ENCODE results near the gene BACH2.

BACH2 gene

DNA sequence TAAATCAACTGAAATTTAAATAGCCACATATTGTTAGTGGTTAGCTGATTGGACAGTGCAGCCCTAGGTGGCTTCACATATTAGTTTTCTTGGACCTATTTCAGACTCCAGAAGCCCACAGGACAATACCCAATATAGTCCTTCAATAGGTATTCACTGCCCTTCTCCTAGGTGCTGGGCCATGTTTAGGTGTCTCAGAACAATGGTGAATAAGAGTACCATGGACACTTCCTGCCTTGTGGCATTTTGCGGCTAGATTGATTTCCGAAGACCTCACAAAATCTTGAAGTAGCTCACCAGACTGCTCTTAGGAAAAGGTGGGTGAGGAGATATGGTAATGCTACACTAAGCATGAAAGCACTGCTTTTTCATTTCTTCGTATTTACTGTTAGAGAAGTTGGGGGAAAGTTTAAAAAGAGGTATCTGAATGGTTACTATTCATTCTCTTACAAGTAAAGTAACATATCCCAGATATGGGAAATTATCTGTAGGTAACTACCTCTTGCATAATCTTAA, 203.0 kb downstream of the BACH2 start:
- no peak for DNase-seq

DNA sequence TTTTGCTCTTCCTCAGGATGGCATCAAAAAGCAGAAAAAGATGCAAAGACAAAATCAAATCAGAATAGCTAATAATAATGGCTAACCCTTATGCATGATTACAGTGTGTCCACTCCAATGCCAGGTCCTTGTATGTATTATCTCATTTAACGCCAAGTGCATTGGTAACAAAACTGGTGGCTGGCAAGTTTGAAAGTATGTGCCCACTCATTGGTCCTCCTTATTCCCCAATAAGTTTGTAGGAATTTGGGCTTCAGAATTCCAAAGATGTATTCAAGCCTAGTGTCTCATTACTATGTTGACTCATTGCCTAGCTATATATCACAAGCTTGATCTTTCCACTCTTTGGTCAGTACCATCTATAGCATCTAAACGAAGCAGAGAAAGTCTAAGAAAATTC, 205.8 kb downstream of the BACH2 start:
- DNase-seq, result no peak

DNA sequence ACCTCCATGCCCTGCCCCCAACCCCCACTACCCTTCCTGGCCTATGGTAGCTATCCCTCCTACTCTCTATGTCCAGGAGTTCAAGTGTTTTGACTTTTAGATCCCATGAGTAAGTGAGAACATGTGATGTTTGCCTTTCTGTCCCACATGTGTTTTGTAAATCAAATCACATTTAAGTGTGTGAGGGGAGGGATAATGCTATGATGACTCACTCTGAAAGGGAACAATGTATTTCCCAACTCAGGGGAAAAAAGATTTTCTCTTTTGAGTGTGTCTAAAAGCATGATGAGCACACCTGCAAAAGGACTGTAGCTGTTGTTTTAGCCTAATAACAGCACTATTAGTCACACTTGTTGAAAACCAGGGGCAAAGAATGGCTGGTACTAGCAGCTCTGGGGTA, 208.6 kb downstream of the BACH2 start:
- DNase-seq, result no peak

DNA sequence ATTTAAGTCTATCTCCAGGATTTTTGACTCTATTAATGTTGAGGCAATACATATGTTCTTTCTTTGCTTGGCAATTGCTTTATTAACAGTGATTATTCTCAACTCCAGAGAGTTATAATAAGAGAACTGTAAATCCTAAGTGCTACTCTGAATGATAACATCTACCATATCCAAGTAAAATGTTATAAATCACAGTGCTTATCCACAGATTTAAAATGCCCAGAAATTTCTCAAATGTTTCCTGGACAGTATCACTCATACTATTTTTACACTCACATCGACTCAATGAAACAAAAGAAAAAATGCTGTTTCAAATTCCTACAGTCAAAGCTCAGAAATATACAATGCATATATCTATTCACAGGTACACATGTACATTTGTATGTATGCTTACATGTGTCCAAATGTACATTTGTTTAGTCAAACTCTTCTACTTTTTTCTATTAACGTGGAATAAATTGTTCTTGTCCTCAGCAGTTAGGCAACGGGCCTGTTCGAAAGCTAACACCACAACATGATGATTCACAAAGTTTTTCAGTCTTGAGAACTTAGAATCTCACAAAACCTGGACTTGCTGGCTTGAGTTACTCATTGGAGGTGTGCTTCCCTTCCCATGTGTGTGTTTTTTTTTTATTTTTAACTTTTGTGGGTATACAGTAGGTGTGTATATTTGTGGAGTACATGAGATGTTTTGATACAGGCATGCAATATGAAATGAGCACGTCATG, 209.4 kb downstream of the BACH2 start:
- no peak for DNase-seq

DNA sequence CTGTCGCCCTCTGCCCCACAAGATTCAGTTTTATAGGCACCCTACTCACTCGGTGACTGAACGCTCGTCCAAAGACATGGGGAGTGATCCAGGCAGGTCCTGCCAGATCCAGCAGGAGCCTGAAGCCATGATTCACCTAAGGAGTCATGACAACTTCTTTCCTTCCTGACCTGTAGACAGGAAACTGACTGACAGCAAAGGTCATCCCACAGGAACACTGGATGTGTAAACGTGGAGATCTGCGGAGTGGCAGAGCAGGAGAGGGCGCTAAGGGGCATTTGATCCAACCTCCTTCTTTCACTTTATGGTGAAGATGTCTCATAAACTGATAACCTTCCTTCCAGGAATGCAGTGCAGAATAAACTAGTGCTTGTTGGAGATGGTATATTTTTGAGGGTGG, 210.1 kb downstream of the BACH2 start:
- no peak for DNase-seq

DNA sequence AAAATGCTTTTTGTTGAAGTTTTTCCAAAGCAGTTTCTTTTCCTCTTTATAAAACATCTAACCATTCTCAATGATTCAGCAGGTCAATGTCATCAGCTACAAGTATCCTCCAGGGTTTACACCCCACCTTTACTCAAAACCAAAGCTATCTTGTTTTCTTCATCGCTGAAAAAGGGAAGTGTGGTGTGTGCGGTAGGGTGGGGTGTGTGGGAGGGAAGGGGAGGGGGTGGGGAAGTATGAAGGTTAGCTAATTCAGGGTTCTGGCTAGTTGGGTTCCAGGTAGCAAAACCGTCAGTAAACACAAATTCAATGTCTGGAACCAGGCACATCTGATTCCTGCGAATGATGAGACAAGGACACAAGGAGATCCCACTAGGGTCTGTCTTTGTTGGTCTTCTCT, 212.8 kb downstream of the BACH2 start:
- no peak for DNase-seq

DNA sequence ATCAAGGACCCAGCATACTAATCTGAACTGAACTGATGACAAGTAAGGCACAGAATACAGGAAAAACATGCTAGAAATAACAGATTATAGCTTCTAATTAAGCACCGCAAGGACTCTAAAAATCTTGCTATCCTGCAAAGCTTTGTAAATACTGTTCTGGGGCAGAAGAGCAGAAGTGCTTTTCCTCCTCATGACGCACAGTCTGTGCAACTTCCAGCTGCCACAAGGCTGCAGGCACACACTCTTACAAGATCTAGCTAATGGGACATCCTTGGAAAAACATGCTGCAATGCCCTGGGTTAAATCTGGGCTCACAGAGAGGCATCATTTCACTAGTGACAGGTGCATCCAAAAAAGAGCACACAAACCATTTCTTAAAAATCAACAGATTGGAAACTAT, 213.8 kb downstream of the BACH2 start:
- peak in 1 of 14 donors; percentile 12 for DNase-seq

DNA sequence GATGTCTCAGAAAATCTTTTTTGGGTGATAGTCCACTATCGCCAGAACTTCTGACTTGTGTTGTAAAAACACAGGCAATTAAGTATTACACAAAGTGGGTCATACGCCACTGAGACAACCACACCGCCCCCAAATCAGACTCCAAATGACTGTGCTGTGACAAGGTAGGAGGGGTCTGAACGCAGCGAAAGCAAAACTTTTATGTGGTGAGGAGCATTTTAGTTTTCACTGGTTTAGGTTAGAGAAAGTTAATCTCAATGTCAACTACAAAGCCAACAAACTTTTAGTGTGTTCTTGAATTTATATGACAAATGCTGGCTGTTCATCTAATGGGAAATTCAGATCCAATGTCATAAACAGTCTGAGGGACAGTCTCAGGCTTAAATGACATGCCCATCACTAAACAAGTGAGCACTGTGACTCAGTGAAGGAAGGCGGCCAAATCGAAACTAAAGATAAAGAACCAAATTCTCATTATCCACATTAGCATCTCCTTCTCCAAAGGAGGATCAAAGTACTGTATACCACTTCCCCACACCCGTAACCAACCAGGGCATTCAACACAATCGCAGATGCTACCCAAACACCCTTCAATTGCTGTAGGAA, 215.7 kb downstream of the BACH2 start:
- DNase-seq, result peak in 1 of 14 donors; percentile 32

DNA sequence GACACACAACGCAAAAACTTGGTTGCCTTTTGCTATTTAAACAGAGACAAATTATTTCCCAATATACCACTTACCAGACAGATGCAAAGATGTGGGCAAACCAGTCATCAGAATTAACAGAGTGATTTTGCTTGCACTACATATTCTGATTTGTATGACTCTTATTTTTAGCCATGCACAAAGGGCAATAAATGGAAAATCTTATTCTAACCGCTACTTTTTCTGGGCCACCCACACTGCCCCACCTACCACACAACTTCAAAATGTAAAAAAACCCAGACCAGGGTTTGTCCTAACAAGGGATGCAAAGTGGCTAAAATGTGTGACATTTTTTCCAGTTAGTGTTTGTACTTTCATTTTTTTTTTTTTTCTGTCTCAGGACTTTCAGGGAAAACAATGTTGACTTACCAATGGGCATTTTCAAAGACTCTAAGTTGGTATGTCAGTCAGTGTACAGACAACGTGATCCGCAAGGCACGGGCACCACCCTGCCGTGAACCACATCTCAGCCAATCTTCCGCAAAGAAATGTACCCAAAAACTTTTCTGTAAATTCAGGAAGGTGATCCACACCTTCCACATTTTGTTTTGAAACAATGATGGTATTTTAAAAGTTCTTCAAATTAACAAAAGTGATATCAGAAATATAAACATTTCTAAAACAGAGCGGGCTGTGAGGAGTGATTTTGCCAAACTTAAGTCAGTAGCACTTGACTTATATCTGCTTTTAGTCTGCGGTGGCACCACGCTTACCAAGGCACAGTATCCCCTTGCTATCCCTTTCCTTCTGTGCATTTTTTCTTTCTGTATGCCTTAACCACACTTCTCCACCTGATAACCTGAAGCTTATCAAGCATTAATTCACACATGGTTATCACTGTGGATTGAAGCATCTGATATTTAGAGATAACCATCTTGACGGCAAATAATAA, 216.8 kb downstream of the BACH2 start:
- no peak for DNase-seq

DNA sequence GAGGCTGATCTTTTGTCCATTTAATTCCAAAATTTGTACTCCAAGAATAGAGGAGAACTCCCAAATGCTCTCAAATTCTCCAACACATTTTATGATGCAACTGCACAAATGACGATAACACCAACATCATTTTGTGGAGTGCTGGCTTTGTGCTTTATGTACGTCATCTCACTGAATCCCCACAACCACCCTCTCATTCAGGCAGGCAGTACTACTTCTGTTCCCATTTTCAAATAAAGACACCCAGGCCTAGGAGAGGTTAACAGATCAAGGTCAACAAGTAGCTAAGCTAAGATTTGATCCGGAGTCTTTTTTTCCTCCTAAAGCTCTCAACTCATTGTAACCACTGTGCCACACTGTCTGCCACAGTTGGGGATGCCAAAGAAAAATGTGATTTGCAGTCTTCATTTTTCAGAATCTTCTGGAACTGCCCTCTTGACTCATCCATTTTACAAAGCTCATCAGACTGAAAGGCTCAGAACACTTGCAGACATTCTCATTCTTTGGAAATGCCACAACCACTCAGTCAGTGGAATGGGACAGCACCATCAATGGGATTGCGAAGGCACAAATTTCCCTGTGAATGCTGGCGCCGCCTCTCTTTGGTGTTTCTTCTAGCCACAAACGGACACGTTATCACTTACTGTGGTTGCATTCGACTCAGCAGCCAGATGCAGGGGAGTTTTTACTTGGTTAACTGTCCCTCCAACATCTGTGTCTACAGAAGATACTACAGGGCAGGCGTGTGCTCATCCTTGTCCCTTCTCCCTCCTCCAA, 217.9 kb downstream of the BACH2 start:
- DNase-seq, result no peak

DNA sequence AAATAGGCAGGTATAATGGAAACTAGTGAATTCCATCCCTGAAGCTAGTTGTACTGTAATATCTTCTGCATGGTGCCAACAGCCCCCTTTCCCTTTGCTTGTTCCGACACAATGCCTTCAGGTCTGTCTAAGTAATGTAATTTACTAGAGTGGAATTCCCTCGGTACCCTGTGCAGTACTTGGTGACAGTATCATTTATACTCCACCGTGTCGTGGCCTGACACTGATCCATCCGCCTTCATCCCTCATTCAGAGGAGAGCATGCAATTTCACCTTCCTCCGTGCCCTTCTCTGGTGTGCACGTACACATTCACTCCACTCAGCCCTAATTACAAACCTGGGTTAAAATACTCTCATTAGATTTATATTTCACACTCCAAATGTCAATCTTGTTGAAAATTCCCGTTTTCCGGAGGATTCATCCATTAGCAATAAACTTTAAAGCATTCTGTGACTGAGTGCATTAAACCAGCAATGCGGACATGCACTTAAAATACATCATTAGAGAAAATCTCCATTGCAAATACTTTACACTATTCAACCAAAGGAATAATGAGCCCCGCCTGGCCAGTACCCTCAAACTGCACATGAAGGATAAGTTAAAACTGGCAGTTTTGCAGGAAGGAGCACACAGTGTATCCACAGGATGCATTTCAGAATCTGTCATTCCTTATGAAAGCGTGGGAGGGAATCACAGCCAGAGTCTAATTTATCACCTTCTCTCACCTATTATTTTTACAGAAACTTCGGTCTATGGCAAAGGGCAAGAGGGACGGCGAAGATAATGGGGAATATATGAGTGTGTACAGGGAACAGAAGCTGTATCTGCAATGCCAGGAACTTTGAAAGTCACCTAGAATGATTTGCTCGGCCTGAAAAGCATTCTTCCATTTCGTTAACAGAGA, 219.9 kb downstream of the BACH2 start:
- no peak for DNase-seq

DNA sequence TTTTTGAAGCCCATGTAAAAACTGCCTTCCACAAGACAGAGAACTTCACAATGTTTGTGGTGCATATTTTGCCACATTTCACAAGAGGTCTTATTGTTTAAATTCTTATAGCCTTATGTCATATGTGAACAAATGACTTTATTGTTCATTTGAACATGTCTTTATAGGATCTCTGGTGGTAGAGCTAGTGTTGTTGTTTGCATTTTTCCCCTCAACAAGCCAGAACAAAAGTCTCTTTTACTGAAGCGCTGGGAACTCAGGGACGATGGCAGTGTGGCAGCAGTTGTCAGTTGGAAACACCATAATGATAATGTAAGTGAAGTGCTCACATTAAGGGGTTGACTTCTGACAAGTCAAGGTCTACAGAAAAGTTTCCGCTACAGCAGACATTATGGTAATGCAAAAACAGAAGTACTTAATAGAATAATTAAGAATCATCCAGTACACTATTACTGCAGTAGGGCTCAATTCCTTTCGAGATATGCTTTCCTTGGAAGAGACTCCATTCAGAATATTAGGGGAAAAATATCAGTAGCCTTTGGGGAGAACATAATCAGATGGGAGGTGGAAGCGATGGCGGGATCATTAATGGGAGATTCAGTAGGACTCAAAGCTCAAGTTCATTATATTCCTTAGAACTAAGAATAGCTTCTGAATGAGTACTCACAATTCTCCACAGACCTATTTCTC, 222.3 kb downstream of the BACH2 start:
- DNase-seq, result peak in 2 of 14 donors; percentile 22 to 30

DNA sequence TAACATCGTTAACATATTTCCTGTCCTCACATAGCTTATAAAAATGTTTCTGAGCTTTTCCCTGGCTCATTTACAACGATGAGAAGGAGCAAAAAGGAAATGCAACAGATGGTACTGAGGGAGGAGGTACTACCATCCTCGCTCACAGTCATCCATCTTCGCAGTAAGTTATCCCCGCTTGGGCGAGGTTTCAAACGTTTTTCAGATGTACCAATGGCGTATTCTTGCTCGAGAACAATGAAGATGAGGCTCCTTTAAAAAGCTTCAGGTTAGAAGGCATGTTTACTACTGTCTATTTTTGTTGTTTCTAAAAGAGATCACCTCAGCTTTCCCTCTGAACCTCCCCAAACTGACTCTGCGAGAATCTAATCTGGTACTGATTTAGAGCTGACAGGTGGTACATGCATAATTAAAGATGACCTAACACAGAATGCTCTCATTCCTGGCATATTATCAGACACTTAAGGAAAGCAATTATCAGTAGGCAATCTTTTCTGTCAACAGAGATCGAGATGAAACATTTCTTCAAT, 223.6 kb downstream of the BACH2 start:
- DNase-seq, result peak in 1 of 14 donors; percentile 85

DNA sequence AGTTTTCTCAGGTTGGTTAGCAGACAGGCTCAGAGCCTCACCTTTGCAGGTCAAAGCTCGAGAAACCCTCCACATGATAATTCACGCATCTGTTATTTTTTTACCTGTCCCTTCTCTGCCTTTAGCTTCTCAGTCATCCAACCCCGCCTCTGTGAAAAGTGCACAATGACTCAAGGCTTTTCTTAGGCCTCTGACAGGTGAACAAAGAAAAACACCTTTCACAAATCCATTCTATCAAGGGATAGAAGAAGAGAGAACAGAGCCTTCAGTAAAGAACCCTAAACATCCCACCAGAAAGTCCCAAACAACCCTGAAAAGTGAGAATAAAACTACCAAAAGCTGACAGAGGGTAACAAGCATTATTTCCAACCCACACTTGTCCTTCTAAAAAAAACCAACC, 224.1 kb downstream of the BACH2 start:
- DNase-seq, result no peak

DNA sequence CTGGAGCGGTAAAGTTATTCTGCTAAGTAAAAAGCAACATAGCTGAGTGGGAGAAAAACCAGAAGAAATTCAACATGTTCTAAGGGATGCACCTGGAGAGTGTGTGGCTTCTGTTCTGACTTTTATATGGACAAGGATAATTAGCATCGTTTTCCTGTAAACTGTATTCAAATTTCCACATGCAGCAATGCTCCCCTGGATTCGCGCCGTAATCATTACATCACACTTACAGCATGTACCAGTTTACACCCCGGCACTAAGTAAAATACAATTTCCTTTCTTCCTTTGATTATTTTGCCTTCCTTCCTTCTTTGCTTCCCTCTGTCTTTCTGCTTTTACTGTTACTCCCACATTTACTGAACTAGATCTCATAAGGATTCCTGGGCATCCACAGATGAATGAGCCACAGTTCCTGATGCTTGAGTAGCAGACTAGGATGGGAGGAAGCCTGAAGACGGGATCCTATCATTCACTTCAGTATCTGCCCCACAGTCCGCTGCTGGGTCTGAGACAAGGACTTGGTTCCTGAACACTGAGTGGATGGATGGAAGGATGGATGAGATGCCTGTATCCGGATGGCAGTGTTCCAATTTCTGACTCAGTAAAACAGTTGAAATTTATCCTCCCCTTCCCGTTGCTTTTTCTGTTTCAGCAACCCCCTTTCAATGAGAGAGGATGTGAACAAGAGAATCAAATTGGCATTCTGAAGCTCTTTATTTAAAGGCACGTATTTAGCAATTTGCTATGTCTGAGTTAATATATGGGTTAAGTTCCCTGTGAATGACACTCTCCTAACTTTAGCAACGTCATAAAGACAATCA, 227.7 kb downstream of the BACH2 start:
- no peak for DNase-seq

DNA sequence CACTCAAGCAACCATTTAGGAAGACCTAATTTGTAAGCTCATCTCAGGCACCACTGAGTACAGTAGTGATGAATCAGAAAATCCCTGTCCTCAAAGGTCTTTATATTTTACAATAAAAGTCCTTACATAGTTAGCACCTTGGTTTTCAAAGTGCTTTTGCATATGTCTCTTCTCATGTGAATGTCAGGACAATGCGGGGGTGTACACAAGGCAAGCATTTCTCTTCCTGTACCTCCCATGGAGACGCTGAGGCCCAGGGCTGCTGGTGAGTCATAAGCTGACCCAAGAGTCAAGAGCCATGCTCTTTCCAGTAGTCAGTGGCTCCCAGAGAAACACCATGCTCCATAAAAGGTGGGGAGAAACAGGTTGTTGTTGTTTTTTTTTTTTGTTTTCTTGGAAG, 228.4 kb downstream of the BACH2 start:
- DNase-seq, result peak in 1 of 14 donors; percentile 5

DNA sequence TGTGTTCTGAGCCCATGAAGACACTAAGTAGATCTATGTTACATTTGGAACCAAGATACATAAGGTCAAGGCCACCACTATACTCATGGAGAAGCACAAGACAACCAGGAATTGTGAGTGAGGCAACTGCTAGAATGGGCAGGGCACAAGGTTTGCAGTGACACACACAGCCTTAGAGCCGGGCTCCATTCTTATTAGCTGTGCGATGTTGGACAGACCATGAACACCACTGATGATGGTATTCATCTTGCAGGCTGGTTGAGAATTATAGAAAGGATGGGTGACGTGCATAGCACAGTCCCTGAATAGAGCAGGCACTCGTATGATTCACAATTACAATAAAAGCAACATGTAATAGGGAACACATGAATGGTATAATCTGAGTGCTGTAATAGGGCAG, 229.9 kb downstream of the BACH2 start:
- DNase-seq, result no peak

DNA sequence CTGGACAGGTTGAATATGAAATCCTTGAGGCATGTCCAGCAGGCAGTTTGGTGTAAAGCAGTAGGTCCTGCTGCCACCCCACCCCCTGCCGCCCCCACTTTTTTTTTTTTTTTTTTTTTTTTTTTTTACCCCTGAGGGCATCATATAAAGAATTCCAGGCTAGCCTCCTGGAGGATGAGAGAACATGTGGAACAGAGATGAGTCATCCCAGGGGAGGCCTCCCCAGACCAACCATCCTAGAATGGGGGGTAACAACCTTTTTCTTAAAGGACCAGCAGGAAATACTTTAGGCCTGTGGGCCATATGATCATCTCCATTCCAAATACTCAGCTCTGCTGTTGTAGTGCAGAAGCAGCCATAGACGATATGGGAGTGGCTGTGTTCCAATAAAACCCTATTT, 231.5 kb downstream of the BACH2 start:
- no peak for DNase-seq

DNA sequence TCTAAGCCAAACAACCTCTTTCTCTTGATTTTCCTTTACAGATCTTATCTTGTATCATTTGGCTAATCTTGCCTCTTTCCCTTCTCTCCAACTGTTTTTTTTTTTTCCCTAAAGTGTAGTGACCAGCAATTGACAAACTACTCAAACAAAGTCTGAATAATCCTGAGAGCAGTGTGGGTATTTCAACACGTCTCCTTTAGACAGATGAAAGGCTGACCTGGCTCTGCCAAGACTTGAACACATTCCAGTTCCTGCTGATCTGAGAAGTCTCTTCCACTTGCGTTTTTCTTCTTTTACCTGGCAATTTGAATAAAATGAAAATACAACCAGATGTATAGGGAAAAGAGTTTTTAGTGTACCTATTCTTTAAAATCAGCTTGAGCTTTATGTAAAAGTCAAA, 234.0 kb downstream of the BACH2 start:
- no peak for DNase-seq

All from C1 segment of cervical spinal cord (tissue), 14 donors.